Measurements from ENCODE around the gene NR1H4. TPM values are rescaled to one million over a fixed set of nuclear protein-coding genes. Genes with fewer than 3 reads are reported as not detected.

NR1H4 gene
- total RNA-seq, 3 donors from 2014 or later (not counting 1 experiment from before 2014, with no cell fraction given) = not detected

DNA sequence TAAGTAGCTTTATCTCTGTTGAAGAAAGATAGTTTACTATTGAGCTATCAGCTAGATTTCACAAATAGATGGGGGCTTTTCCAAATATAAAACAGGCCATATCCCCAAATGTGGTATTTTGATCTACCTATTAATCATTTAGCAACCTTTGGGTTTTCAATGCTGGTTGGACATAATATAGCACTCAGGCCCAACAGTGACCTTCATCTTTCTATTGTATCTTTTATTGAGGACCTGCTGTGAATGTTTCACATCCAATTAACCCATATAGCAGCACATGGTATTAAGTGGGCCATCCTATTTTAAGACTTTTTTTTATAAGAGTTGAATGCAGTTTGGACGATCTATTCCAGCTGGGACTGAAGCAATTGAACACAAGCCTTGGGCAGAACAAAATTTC, 10.0 kb upstream of the NR1H4 start:
- no peaks in the 10 kb centered on the region for H3K4me1 ChIP-seq (ENCODE audit: control insufficient read depth, insufficient read depth, low read length)
- no peak for ATAC-seq
- Mint-ChIP-seq H3K27me3 (ENCODE audit: low read depth in 2 of 2) (peaks cover 0 to 5% of the 10 kb centered on the region in 2 donors), H3K9me3 (no peaks in the 10 kb centered on the region), H3K27ac (no peak overlapping the region), H3K36me3 (no peaks in the 10 kb centered on the region), H3K4me3 (no peak overlapping the region), H3K4me1 (no peaks in the 10 kb centered on the region)
- intact Hi-C loops (cut with micrococcal nuclease) = no loop called here
- H3K9me3 ChIP-seq (ENCODE audit: control insufficient read depth, insufficient read depth, low read length) = no peaks in the 10 kb centered on the region
- no peak overlapping the region for H3K4me3 ChIP-seq (ENCODE audit: low read length)
- no peaks in the 10 kb centered on the region for H3K36me3 ChIP-seq (ENCODE audit: control insufficient read depth, insufficient read depth, low read length)
- TF ChIP-seq, protein P1, sequence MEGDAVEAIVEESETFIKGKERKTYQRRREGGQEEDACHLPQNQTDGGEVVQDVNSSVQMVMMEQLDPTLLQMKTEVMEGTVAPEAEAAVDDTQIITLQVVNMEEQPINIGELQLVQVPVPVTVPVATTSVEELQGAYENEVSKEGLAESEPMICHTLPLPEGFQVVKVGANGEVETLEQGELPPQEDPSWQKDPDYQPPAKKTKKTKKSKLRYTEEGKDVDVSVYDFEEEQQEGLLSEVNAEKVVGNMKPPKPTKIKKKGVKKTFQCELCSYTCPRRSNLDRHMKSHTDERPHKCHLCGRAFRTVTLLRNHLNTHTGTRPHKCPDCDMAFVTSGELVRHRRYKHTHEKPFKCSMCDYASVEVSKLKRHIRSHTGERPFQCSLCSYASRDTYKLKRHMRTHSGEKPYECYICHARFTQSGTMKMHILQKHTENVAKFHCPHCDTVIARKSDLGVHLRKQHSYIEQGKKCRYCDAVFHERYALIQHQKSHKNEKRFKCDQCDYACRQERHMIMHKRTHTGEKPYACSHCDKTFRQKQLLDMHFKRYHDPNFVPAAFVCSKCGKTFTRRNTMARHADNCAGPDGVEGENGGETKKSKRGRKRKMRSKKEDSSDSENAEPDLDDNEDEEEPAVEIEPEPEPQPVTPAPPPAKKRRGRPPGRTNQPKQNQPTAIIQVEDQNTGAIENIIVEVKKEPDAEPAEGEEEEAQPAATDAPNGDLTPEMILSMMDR (IDR thresholded peaks at IDR 0.05) = no peak
- no peak overlapping the region for H3K27ac ChIP-seq (ENCODE audit: low read length)
- no peaks in the 10 kb centered on the region for H3K27me3 ChIP-seq (ENCODE audit: control insufficient read depth, insufficient read depth, low read length)
- 67% methylated on average over 1 of the region's 1 CpG for WGBS (ENCODE audit: insufficient coverage)
- no peak for DNase-seq

DNA sequence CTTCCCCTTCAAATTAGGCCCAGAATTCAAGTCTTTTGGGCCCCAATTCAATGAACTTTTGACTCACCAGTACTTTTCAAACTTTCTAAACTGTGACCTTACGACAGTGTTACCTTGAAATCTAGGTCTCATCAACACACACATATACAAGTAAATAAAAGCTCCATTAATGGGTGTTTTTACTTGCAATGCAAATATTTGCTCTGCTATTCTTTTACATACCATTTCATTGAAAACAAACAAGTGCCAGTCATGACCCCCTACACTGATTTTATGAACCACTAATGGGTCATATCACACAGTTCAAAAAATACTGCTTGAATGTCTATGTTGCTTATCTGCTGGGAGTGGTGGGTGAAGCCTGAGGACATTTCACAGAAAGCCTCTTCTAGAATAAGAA, 9.1 kb upstream of the NR1H4 start:
- intact Hi-C loops (cut with micrococcal nuclease) = no loop called here
- Mint-ChIP-seq H3K4me1 (no peaks in the 10 kb centered on the region), H3K27ac (no peak overlapping the region), H3K36me3 (no peaks in the 10 kb centered on the region), H3K27me3 (ENCODE audit: low read depth in 2 of 2) (peaks cover 0 to 5% of the 10 kb centered on the region in 2 donors), H3K9me3 (no peaks in the 10 kb centered on the region), H3K4me3 (no peak overlapping the region)
- no peaks in the 10 kb centered on the region for H3K9me3 ChIP-seq (ENCODE audit: control insufficient read depth, insufficient read depth, low read length)
- no peaks in the 10 kb centered on the region for H3K36me3 ChIP-seq (ENCODE audit: control insufficient read depth, insufficient read depth, low read length)
- no peak overlapping the region for H3K27ac ChIP-seq (ENCODE audit: low read length)
- 75% methylated on average over 1 of the region's 1 CpG for WGBS (ENCODE audit: insufficient coverage)
- H3K4me1 ChIP-seq (ENCODE audit: control insufficient read depth, insufficient read depth, low read length) = no peaks in the 10 kb centered on the region
- ATAC-seq (no peak), DNase-seq (no peak)
- TF ChIP-seq, protein P1 (IDR thresholded peaks at IDR 0.05) = no peak
- no peaks in the 10 kb centered on the region for H3K27me3 ChIP-seq (ENCODE audit: control insufficient read depth, insufficient read depth, low read length)
- H3K4me3 ChIP-seq (ENCODE audit: low read length) = no peak overlapping the region

DNA sequence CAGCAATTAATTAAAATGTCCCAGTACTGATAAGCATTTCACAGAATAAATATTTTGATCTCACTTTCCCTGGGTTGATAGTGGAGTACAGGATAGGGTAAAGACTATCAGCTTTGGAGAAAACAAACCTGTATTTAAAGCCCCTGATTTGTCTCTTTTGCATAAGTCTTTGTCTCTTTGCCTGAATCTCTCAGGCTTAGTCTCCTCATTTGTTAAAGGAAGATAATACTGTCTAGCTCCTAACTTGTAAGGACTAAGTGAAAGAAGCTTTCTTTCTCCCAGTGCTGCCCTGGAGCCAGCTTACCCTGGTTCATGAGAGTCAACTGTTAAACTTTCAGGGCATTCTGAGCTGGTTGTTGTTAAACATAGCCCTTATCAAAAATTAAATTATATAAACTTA, 5.5 kb upstream of the NR1H4 start:
- peaks cover 2 to 3% of the 10 kb centered on the region in 2 donors for H3K9me3 Mint-ChIP-seq
- no peak overlapping the region for H3K4me3 Mint-ChIP-seq
- no peaks in the 10 kb centered on the region for H3K4me1 Mint-ChIP-seq
- no peaks in the 10 kb centered on the region for H3K36me3 Mint-ChIP-seq
- intact Hi-C loops (cut with micrococcal nuclease) = no loop called here
- ATAC-seq = no peak
- no peaks in the 10 kb centered on the region for H3K4me1 ChIP-seq (ENCODE audit: control insufficient read depth, insufficient read depth, low read length)
- no peaks in the 10 kb centered on the region for H3K27me3 ChIP-seq (ENCODE audit: control insufficient read depth, insufficient read depth, low read length)
- no peak overlapping the region for H3K27ac Mint-ChIP-seq
- H3K27me3 Mint-ChIP-seq (ENCODE audit: low read depth in 2 of 2) = peaks cover 0 to 8% of the 10 kb centered on the region in 2 donors
- no peak overlapping the region for H3K4me3 ChIP-seq (ENCODE audit: low read length)
- TF ChIP-seq, protein P1 (IDR thresholded peaks at IDR 0.05) = no peak
- no peak overlapping the region for H3K27ac ChIP-seq (ENCODE audit: low read length)
- DNase-seq = no peak
- no peaks in the 10 kb centered on the region for H3K36me3 ChIP-seq (ENCODE audit: control insufficient read depth, insufficient read depth, low read length)
- no peaks in the 10 kb centered on the region for H3K9me3 ChIP-seq (ENCODE audit: control insufficient read depth, insufficient read depth, low read length)

DNA sequence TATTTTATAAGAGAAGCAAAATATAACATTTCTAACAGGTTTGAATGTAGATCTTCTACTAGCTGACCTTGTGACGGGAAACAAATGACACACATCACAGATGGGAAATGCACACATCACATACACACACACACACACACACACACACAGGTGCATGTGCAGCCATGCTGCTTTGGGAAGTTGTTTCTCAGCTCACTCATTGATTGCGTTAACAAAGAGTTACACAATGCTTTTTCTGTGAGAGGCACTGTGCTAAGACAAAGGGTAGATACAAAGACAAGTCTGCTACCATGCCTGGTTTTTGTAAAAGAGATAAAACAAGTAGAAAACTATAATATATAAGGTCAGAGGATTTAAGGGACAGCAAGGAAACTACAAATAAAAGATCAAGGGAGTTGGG, 1.3 kb upstream of the NR1H4 start:
- DNase-seq (no peak), ATAC-seq (no peak)
- Mint-ChIP-seq H3K4me1 (no peaks in the 10 kb centered on the region), H3K36me3 (no peaks in the 10 kb centered on the region), H3K27me3 (ENCODE audit: low read depth in 2 of 2) (peaks cover 0 to 8% of the 10 kb centered on the region in 2 donors), H3K27ac (no peak overlapping the region), H3K4me3 (no peak overlapping the region), H3K9me3 (peaks cover 2 to 3% of the 10 kb centered on the region in 2 donors)
- H3K27me3 ChIP-seq (ENCODE audit: control insufficient read depth, insufficient read depth, low read length) = no peaks in the 10 kb centered on the region
- intact Hi-C loops (cut with micrococcal nuclease) = no loop called here
- TF ChIP-seq, protein P1 (IDR thresholded peaks at IDR 0.05) = no peak
- no peaks in the 10 kb centered on the region for H3K4me1 ChIP-seq (ENCODE audit: control insufficient read depth, insufficient read depth, low read length)
- no peaks in the 10 kb centered on the region for H3K9me3 ChIP-seq (ENCODE audit: control insufficient read depth, insufficient read depth, low read length)
- H3K36me3 ChIP-seq (ENCODE audit: control insufficient read depth, insufficient read depth, low read length) = no peaks in the 10 kb centered on the region
- no peak overlapping the region for H3K4me3 ChIP-seq (ENCODE audit: low read length)
- WGBS (ENCODE audit: insufficient coverage) = 77% methylated on average over 2 of the region's 2 CpGs
- H3K27ac ChIP-seq (ENCODE audit: low read length) = no peak overlapping the region
